GM12864 (cell line): ENCODE results near the gene CACNA1C.
A peak's percentile ranks its signal among the peaks of the same experiment; 100 is the strongest.

Experiments
- DNase-seq: peaks from one replicate; pipeline ENCODE4 v3.0.0-alpha.2; 2011; ENCODE audit warnings: low read depth
- H3K4me3 ChIP-seq: 2 replicates; pipeline ENCODE4 v1.5.1; 2011; ENCODE audit warnings: mild to moderate bottlenecking, low read depth, low read length, control low read depth
- CTCF ChIP-seq: IDR thresholded peaks from 2 replicates; pipeline ENCODE4 v1.5.1; 2011; ENCODE audit warnings: low read depth, mild to moderate bottlenecking, moderate library complexity, low read length, control low read depth, inconsistent platforms; ENCODE audit errors: missing control alignments

Gene CACNA1C

GRCh38 chr12:2588345-2588744 is 535.6 kb downstream of the CACNA1C start:
- DNase-seq: no peak
- no peak overlapping the region for H3K4me3 ChIP-seq
- TF ChIP-seq CTCF: peak; percentile 9

- no peak overlapping the region for H3K4me3 ChIP-seq
- TF ChIP-seq CTCF: no peak
- DNase-seq: no peak
Observed at GRCh38 chr12:2589381-2589780, 536.6 kb downstream of the CACNA1C start.

GRCh38 chr12:2593045-2593444 is 540.3 kb downstream of the CACNA1C start:
- no peak for DNase-seq
- no peak for TF ChIP-seq CTCF
- no peak overlapping the region for H3K4me3 ChIP-seq

GRCh38 chr12:2596441-2596840 is 543.7 kb downstream of the CACNA1C start:
- no peak for TF ChIP-seq CTCF
- no peak overlapping the region for H3K4me3 ChIP-seq
- no peak for DNase-seq

- no peak overlapping the region for H3K4me3 ChIP-seq
- DNase-seq: no peak
- no peak for TF ChIP-seq CTCF
Observed at GRCh38 chr12:2605301-2605700, 552.5 kb downstream of the CACNA1C start.

GRCh38 chr12:2606186-2606910 is 553.6 kb downstream of the CACNA1C start:
- DNase-seq: no peak
- no peak overlapping the region for H3K4me3 ChIP-seq
- no peak for TF ChIP-seq CTCF

- TF ChIP-seq CTCF: no peak
- DNase-seq: no peak
- H3K4me3 ChIP-seq: no peak overlapping the region
Observed at GRCh38 chr12:2607881-2608607, 555.3 kb downstream of the CACNA1C start.
